Thoracic aorta (tissue), 2 donors: ENCODE results near the gene FAM107B. TPM values are rescaled to one million over a fixed set of nuclear protein-coding genes. Genes with fewer than 3 reads are reported as not detected.

Experiments used
- ATAC-seq: fragments of 150-250 bp; one replicate; pipeline ENCODE4 v1.8.0; 2017; ENCODE audit warnings: low read depth; ENCODE audit not compliant: insufficient number of reproducible peaks, low FRiP score
- DNase-seq: peaks from one replicate; pipeline ENCODE4 v3.0.0-alpha.2; 2020; ENCODE audit warnings: low spot score
- H3K27ac ChIP-seq, 2 donors: fragments of 200-600 bp; sonication (generic); 1 replicate in 1 of 2; 2 replicates in 1 of 2; pipeline ENCODE4 v1.5.1; 2016; ENCODE audit warnings: mild to moderate bottlenecking in 2 of 2, moderate library complexity in 2 of 2
- H3K27me3 ChIP-seq: fragments of 200-600 bp; sonication (generic); replicated peaks from 2 replicates; pipeline ENCODE4 v1.6.0; 2016; ENCODE audit warnings: mild to moderate bottlenecking; ENCODE audit not compliant: insufficient read depth
- H3K36me3 ChIP-seq: fragments of 200-600 bp; sonication (generic); one replicate; pipeline ENCODE4 v1.5.1; 2016
- H3K4me1 ChIP-seq, 2 donors: fragments of 200-600 bp; sonication (generic); 1 replicate in 1 of 2; 2 replicates in 1 of 2; pipeline versions ENCODE4 v1.5.1 to v1.6.0; 2016; ENCODE audit warnings: low read depth in 2 of 2, mild to moderate bottlenecking in 1 of 2; ENCODE audit not compliant: control insufficient read depth in 1 of 2
- H3K4me3 ChIP-seq: fragments of 200-600 bp; sonication (generic); 2 replicates; pipeline ENCODE4 v1.5.1; 2016; ENCODE audit warnings: mild to moderate bottlenecking
- H3K9me3 ChIP-seq: fragments of 200-600 bp; sonication (generic); 2 replicates; pipeline ENCODE4 v1.5.1; 2016
- CTCF ChIP-seq: fragments of 200-600 bp; sonication (generic); IDR thresholded peaks from one replicate; pipeline ENCODE4 v1.5.1; 2019; ENCODE audit warnings: antibody characterized with exemption
- total RNA-seq, 2 donors: library from RNA; depleted of rRNA; stranded (reverse); fragments of >200 nt; gene quantifications; one replicate each; pipeline versions ENCODE4 v1.1.0 to v1.2.3, GENCODE V29; 2016

The FAM107B gene
- total RNA-seq, 2 donors from 2014 or later = 33.6 to 50.6 TPM

GRCh38 chr10:14534152-14534551 is 240.5 kb downstream of the FAM107B start:
- ATAC-seq = no peak
- TF ChIP-seq CTCF = no peak
- H3K27ac ChIP-seq = no peak overlapping the region
- no peaks in the 10 kb centered on the region for H3K27me3 ChIP-seq
- H3K4me3 ChIP-seq = no peak overlapping the region
- DNase-seq = no peak
- peaks cover 4 to 18% of the 10 kb centered on the region in 2 donors for H3K4me1 ChIP-seq
- H3K9me3 ChIP-seq = no peaks in the 10 kb centered on the region
- H3K36me3 ChIP-seq = peaks cover 3% of the 10 kb centered on the region

GRCh38 chr10:14533295-14533694 is 241.4 kb downstream of the FAM107B start:
- ATAC-seq (no peak), DNase-seq (no peak)
- no peak overlapping the region for H3K27ac ChIP-seq
- no peaks in the 10 kb centered on the region for H3K9me3 ChIP-seq
- no peak overlapping the region for H3K4me3 ChIP-seq
- peaks cover 4 to 18% of the 10 kb centered on the region in 2 donors for H3K4me1 ChIP-seq
- no peaks in the 10 kb centered on the region for H3K27me3 ChIP-seq
- peaks cover 4% of the 10 kb centered on the region for H3K36me3 ChIP-seq
- no peak for TF ChIP-seq CTCF

- ATAC-seq (no peak), DNase-seq (no peak)
- Histone ChIP-seq H3K4me3 (no peak overlapping the region), H3K27ac (no peak overlapping the region), H3K27me3 (no peaks in the 10 kb centered on the region), H3K9me3 (no peaks in the 10 kb centered on the region), H3K36me3 (peaks cover 4% of the 10 kb centered on the region), H3K4me1 (peaks cover 4 to 18% of the 10 kb centered on the region in 2 donors)
- no peak for TF ChIP-seq CTCF
Measured at GRCh38 chr10:14532473-14533251, 242.0 kb downstream of the FAM107B start.

- no peak for ATAC-seq
- no peaks in the 10 kb centered on the region for H3K27me3 ChIP-seq
Measured at GRCh38 chr10:14531974-14532373, 242.7 kb downstream of the FAM107B start.

DNA sequence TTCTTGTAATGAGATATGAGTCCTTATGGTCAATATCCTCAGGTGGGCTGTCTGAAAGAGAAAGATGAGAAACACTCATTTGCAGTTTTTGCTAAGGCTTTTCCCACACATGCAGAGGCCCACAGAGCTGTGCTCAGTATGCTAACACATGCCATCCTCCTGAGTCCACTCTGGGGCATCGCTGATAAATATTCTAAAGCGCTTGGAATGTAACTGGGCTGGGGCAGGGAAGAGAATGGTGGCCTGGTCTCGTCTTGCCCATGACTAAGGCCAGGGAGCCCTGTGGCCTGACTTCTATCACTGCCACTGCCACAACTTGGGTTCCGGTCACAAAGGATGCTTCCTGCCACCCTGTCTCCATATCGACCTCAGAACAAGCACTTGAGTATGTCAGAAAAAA is 244.2 kb downstream of the FAM107B start:
- no peak overlapping the region for H3K4me3 ChIP-seq
- H3K9me3 ChIP-seq = no peaks in the 10 kb centered on the region
- no peak for TF ChIP-seq CTCF
- no peak for ATAC-seq
- peaks cover 4% of the 10 kb centered on the region for H3K36me3 ChIP-seq
- H3K27ac ChIP-seq = no peak overlapping the region
- DNase-seq = no peak
- H3K27me3 ChIP-seq = no peaks in the 10 kb centered on the region
- H3K4me1 ChIP-seq = peaks cover 0 to under 1% of the 10 kb centered on the region in 2 donors

More at GRCh38 chr10:14531974-14532373, 242.7 kb downstream of the FAM107B start:
- TF ChIP-seq CTCF = no peak
- Histone ChIP-seq H3K27ac (no peak overlapping the region), H3K4me1 (peaks cover 4 to 14% of the 10 kb centered on the region in 2 donors), H3K36me3 (peaks cover 4% of the 10 kb centered on the region), H3K4me3 (no peak overlapping the region), H3K9me3 (no peaks in the 10 kb centered on the region)
- no peak for DNase-seq
